ENCODE results near the gene HERPUD2. TPM values are rescaled to one million over a fixed set of nuclear protein-coding genes. Genes with fewer than 3 reads are reported as not detected.

HERPUD2 gene
- polyA plus RNA-seq, 1 of the 3 experiments (the other 2 are of a cell fraction): 39.2 TPM

DNA sequence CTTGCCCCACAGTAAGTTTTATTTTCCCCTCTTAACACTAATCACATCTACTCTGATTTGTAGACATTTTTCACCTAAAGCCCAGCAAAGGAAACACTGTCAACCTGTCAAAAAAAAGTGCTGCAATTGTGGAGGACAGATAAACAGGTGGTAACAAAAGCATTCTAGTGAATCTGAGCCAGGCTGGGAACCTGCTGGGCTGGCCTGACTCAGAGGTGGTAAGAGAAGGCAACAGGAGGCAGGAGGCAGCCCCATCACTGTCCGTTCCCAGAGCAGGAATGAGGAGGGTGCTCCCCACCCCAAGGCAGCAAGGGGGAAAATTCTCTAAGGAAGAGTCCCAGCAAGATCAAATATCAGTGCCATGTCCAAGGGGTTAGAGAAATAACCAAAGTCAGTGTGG, 19.5 kb upstream of the HERPUD2 start:
- Histone ChIP-seq H2AFZ (ENCODE audit: low read depth) (no peak overlapping the region), H3K4me3 (ENCODE audit: low read depth in 2 of 2, low read length in 1 of 2) (no peak overlapping the region), H3K27me3 (ENCODE audit: insufficient read depth) (no peaks in the 10 kb centered on the region), H3K36me3 (replicated peaks in 1 of 2; ENCODE audit: control insufficient read depth in 1 of 2, insufficient read depth in 2 of 2, low read length in 1 of 2) (no peaks in the 10 kb centered on the region), H3K4me1 (ENCODE audit: control insufficient read depth in 1 of 2, insufficient read depth in 2 of 2, low read depth in 1 of 2, low read length in 1 of 2) (peaks cover 7 to 17% of the 10 kb centered on the region in 2 experiments; a peak in 2 of 4 replicates), H3K9ac (no peak overlapping the region), H4K20me1 (ENCODE audit: insufficient read depth) (no peaks in the 10 kb centered on the region), H3K9me3 (no peaks in the 10 kb centered on the region), H3F3A (replicated peaks; ENCODE audit: insufficient read depth) (no peaks in the 10 kb centered on the region), H3K4me2 (no peak overlapping the region), H3K9me2 (no peaks in the 10 kb centered on the region), H3K27ac (ENCODE audit: low read depth in 2 of 2, low read length in 1 of 2) (no peak overlapping the region; a peak in 1 of 4 replicates), H3K79me2 (ENCODE audit: insufficient read depth) (no peaks in the 10 kb centered on the region)
- CTCF ChIA-PET: interaction anchor here (2.1 to 8.1 kb wide), 4 partner anchors 8 to 193 kb away, joined by 8 to 176 read pairs (median 18); partner anchors contain the start of gene SEPTIN7
- POLR2A ChIA-PET: interaction anchor here (1.7 kb wide), 1 partner anchor 86 kb away, joined by 6 read pairs; the partner anchor contains the start of gene SEPTIN7
- 100% methylated on average over 1 of the region's 1 CpG for WGBS (ENCODE audit: low lambda C conversion rate)
- no peak for DNase-seq
- TF ChIP-seq, protein P1, sequence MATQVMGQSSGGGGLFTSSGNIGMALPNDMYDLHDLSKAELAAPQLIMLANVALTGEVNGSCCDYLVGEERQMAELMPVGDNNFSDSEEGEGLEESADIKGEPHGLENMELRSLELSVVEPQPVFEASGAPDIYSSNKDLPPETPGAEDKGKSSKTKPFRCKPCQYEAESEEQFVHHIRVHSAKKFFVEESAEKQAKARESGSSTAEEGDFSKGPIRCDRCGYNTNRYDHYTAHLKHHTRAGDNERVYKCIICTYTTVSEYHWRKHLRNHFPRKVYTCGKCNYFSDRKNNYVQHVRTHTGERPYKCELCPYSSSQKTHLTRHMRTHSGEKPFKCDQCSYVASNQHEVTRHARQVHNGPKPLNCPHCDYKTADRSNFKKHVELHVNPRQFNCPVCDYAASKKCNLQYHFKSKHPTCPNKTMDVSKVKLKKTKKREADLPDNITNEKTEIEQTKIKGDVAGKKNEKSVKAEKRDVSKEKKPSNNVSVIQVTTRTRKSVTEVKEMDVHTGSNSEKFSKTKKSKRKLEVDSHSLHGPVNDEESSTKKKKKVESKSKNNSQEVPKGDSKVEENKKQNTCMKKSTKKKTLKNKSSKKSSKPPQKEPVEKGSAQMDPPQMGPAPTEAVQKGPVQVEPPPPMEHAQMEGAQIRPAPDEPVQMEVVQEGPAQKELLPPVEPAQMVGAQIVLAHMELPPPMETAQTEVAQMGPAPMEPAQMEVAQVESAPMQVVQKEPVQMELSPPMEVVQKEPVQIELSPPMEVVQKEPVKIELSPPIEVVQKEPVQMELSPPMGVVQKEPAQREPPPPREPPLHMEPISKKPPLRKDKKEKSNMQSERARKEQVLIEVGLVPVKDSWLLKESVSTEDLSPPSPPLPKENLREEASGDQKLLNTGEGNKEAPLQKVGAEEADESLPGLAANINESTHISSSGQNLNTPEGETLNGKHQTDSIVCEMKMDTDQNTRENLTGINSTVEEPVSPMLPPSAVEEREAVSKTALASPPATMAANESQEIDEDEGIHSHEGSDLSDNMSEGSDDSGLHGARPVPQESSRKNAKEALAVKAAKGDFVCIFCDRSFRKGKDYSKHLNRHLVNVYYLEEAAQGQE (IDR thresholded peaks at IDR 0.05; ENCODE audit: low read depth, low read length): no peak
- TF ChIP-seq TAF1 (IDR thresholded peaks at IDR 0.05; ENCODE audit: borderline replicate concordance, low read depth, low read length) (no peak), RXRA (IDR thresholded peaks at IDR 0.05; ENCODE audit: borderline replicate concordance, low read depth) (no peak), GABPA (IDR thresholded peaks at IDR 0.05; ENCODE audit: low read depth) (no peak), SIN3A (IDR thresholded peaks at IDR 0.05; ENCODE audit: borderline replicate concordance, low read depth, low read length) (no peak), POLR2AphosphoS5 (IDR thresholded peaks at IDR 0.05; ENCODE audit: low read depth, low read length) (no peak), ELF1 (IDR thresholded peaks at IDR 0.05) (no peak), YY1 (IDR thresholded peaks at IDR 0.05; ENCODE audit: low read depth) (no peak), NRF1 (IDR thresholded peaks at IDR 0.05; ENCODE audit: low read depth, low read length) (no peak)
- TF ChIP-seq, protein P2, sequence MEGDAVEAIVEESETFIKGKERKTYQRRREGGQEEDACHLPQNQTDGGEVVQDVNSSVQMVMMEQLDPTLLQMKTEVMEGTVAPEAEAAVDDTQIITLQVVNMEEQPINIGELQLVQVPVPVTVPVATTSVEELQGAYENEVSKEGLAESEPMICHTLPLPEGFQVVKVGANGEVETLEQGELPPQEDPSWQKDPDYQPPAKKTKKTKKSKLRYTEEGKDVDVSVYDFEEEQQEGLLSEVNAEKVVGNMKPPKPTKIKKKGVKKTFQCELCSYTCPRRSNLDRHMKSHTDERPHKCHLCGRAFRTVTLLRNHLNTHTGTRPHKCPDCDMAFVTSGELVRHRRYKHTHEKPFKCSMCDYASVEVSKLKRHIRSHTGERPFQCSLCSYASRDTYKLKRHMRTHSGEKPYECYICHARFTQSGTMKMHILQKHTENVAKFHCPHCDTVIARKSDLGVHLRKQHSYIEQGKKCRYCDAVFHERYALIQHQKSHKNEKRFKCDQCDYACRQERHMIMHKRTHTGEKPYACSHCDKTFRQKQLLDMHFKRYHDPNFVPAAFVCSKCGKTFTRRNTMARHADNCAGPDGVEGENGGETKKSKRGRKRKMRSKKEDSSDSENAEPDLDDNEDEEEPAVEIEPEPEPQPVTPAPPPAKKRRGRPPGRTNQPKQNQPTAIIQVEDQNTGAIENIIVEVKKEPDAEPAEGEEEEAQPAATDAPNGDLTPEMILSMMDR (IDR thresholded peaks at IDR 0.05): no peak

DNA sequence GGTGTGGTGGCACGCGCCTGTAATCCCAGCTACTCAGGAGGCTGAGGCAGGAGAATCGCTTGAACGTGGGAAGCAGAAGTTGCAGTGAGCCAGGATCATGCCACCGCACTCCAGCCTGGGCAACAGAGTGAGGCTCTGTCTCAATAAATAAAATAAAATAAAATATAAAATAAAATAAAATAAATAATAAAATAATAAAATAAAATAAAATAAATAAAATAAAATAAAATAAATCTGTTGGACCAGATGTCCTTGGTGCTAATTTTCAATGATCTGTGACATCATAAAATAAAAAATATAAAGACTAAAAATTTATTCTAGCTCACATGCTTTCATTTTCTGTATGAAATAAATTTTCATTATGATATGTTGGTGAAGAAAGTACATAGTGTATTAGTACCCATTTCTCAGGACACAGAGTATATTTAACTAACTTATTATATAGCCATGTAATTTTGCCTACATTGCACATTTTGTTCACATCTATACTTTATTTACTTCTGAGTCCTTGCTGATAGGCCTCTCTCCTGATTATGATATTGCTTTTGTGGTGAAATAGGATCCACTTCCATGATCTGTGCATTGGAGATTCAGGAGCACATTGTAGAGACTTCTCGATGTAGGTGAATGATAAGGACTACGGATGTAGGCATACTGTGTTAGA, 17.8 kb upstream of the HERPUD2 start:
- Histone ChIP-seq H3K9ac (no peak overlapping the region), H3K4me2 (no peak overlapping the region), H3K27ac (ENCODE audit: low read depth in 2 of 2, low read length in 1 of 2) (no peak overlapping the region), H3K79me2 (ENCODE audit: insufficient read depth) (no peaks in the 10 kb centered on the region), H3K27me3 (ENCODE audit: insufficient read depth) (no peaks in the 10 kb centered on the region), H3K4me1 (ENCODE audit: control insufficient read depth in 1 of 2, insufficient read depth in 2 of 2, low read depth in 1 of 2, low read length in 1 of 2) (peaks cover 7 to 17% of the 10 kb centered on the region in 2 experiments; a peak in 2 of 4 replicates), H3K9me2 (no peaks in the 10 kb centered on the region), H4K20me1 (ENCODE audit: insufficient read depth) (no peaks in the 10 kb centered on the region), H3F3A (replicated peaks; ENCODE audit: insufficient read depth) (peaks cover 3% of the 10 kb centered on the region), H3K9me3 (no peaks in the 10 kb centered on the region), H2AFZ (ENCODE audit: low read depth) (no peak overlapping the region), H3K4me3 (ENCODE audit: low read depth in 2 of 2, low read length in 1 of 2) (no peak overlapping the region), H3K36me3 (replicated peaks in 1 of 2; ENCODE audit: control insufficient read depth in 1 of 2, insufficient read depth in 2 of 2, low read length in 1 of 2) (no peaks in the 10 kb centered on the region)
- 96% methylated on average over 7 of the region's 7 CpGs for WGBS (ENCODE audit: low lambda C conversion rate)
- no peak for DNase-seq
- CTCF ChIA-PET: interaction anchor here (0.7 to 8.1 kb wide), 7 partner anchors 13 to 263 kb away, joined by 3 to 176 read pairs (median 5); partner anchors contain the start of gene SEPTIN7
- POLR2A ChIA-PET: interaction anchor here (1.7 kb wide), 1 partner anchor 88 kb away, joined by 6 read pairs; the partner anchor contains the start of gene SEPTIN7
- TF ChIP-seq, protein P3, sequence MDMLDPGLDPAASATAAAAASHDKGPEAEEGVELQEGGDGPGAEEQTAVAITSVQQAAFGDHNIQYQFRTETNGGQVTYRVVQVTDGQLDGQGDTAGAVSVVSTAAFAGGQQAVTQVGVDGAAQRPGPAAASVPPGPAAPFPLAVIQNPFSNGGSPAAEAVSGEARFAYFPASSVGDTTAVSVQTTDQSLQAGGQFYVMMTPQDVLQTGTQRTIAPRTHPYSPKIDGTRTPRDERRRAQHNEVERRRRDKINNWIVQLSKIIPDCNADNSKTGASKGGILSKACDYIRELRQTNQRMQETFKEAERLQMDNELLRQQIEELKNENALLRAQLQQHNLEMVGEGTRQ (IDR thresholded peaks at IDR 0.05; ENCODE audit: borderline replicate concordance, low read depth, low read length): no peak
- TF ChIP-seq RXRA (IDR thresholded peaks at IDR 0.05; ENCODE audit: borderline replicate concordance, low read depth) (no peak), RAD21 (IDR thresholded peaks at IDR 0.05; ENCODE audit: low read length) (no peak), SIN3A (IDR thresholded peaks at IDR 0.05; ENCODE audit: borderline replicate concordance, low read depth, low read length) (no peak), MXI1 (IDR thresholded peaks at IDR 0.05; ENCODE audit: low read depth, low read length) (no peak), TEAD4 (IDR thresholded peaks at IDR 0.05; ENCODE audit: borderline replicate concordance, insufficient read depth) (no peak), MEF2A (IDR thresholded peaks at IDR 0.05; ENCODE audit: borderline replicate concordance, low read depth) (no peak), RFX5 (IDR thresholded peaks at IDR 0.05; ENCODE audit: low read length) (no peak), POLR2AphosphoS5 (IDR thresholded peaks at IDR 0.05; ENCODE audit: low read depth, low read length) (no peak)
- TF ChIP-seq, protein P4, sequence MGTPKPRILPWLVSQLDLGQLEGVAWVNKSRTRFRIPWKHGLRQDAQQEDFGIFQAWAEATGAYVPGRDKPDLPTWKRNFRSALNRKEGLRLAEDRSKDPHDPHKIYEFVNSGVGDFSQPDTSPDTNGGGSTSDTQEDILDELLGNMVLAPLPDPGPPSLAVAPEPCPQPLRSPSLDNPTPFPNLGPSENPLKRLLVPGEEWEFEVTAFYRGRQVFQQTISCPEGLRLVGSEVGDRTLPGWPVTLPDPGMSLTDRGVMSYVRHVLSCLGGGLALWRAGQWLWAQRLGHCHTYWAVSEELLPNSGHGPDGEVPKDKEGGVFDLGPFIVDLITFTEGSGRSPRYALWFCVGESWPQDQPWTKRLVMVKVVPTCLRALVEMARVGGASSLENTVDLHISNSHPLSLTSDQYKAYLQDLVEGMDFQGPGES (IDR thresholded peaks at IDR 0.05; ENCODE audit: low read depth, low read length): no peak
